ENCODE measurements around the gene C1orf122. TPM values are rescaled to one million over a fixed set of nuclear protein-coding genes. Genes with fewer than 3 reads are reported as not detected.

Gene C1orf122
- total and polyA plus RNA-seq, 2 of the 13 experiments (the other 11 are each of a cell fraction or from before 2014, with no cell fraction given): 18.7 to 40.6 TPM

DNA sequence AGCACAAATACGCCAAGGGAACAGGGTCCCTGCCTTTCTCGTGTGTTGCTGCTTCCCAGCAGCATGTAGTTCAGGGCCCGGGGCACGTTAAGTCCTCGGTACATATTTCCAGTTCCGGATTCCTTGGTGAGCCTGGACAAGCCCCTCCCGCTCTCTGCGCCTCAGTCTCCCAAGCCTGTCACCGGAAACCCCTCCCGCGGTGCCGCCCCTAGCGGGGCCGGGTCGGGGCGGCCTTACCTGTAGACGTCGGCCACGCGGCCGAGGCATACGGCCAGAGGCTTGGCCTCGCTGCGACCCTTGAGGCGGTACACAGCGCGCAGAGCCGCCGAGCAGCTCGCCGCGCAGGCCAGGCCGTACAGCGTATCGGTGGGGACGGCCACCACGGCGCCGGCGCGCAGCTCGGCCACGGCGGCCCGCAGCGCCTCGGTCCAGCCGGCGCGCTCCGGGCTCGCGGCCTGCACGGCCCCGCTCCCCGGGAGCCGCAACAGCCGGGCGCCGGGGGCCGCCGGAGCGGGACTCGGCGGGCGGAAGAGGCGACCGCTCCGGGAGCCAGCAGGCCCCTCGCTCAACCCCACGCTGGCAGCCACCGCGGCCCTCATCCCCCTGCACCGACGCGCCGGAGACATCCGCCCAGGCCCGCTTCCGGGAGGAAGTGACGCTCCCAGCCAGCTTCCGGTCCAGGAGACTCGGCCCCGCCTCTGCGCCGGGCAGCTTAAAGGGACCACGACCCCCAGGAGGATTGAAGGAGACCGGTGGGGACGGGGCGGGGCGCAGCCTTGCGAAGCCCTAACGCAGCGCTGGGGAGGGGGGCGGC is at the start of gene C1orf122, which contains the start of gene YRDC (continued):
- TF ChIP-seq, protein P1, sequence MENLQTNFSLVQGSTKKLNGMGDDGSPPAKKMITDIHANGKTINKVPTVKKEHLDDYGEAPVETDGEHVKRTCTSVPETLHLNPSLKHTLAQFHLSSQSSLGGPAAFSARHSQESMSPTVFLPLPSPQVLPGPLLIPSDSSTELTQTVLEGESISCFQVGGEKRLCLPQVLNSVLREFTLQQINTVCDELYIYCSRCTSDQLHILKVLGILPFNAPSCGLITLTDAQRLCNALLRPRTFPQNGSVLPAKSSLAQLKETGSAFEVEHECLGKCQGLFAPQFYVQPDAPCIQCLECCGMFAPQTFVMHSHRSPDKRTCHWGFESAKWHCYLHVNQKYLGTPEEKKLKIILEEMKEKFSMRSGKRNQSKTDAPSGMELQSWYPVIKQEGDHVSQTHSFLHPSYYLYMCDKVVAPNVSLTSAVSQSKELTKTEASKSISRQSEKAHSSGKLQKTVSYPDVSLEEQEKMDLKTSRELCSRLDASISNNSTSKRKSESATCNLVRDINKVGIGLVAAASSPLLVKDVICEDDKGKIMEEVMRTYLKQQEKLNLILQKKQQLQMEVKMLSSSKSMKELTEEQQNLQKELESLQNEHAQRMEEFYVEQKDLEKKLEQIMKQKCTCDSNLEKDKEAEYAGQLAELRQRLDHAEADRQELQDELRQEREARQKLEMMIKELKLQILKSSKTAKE (CRISPR knock-in tag; IDR thresholded peaks at IDR 0.05; ENCODE audit: borderline replicate concordance): no peak
- TF ChIP-seq, protein P2, sequence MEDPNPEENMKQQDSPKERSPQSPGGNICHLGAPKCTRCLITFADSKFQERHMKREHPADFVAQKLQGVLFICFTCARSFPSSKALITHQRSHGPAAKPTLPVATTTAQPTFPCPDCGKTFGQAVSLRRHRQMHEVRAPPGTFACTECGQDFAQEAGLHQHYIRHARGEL (CRISPR knock-in tag; IDR thresholded peaks at IDR 0.05): no peak
- TF ChIP-seq, protein P3, sequence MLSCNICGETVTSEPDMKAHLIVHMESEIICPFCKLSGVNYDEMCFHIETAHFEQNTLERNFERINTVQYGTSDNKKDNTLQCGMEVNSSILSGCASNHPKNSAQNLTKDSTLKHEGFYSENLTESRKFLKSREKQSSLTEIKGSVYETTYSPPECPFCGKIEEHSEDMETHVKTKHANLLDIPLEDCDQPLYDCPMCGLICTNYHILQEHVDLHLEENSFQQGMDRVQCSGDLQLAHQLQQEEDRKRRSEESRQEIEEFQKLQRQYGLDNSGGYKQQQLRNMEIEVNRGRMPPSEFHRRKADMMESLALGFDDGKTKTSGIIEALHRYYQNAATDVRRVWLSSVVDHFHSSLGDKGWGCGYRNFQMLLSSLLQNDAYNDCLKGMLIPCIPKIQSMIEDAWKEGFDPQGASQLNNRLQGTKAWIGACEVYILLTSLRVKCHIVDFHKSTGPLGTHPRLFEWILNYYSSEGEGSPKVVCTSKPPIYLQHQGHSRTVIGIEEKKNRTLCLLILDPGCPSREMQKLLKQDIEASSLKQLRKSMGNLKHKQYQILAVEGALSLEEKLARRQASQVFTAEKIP (CRISPR knock-in tag; IDR thresholded peaks at IDR 0.05; ENCODE audit: borderline replicate concordance): no peak
- TF ChIP-seq MAZ (IDR thresholded peaks at IDR 0.05; ENCODE audit: borderline replicate concordance, low read depth, low read length) (peak; percentile 95), MAZ (CRISPR knock-in tag; IDR thresholded peaks at IDR 0.05; ENCODE audit: low read depth) (peak; percentile 91; the same call in 1 of the 2 replicates), RNF2 (conservative IDR thresholded peaks at IDR 0.05; ENCODE audit: low read depth) (no peak), SNRNP70 (IDR thresholded peaks at IDR 0.05; ENCODE audit: low read depth, low read length) (no peak), CREB1 (IDR thresholded peaks at IDR 0.05) (peak; percentile 81), CREB1 (CRISPR knock-in tag; IDR thresholded peaks at IDR 0.05) (peak; percentile 95), SAP130 (CRISPR knock-in tag; IDR thresholded peaks at IDR 0.05; ENCODE audit: low read depth) (peak; percentile 78), XBP1 (CRISPR knock-in tag; IDR thresholded peaks at IDR 0.05) (no peak), ZNF619 (CRISPR knock-in tag; IDR thresholded peaks at IDR 0.05) (no peak), GTF2F1 (IDR thresholded peaks at IDR 0.05; ENCODE audit: low read length) (no peak), ARNTL (CRISPR knock-in tag; IDR thresholded peaks at IDR 0.05) (no peak), PHB2 (IDR thresholded peaks at IDR 0.05; ENCODE audit: partially characterized antibody) (no peak), POGZ (CRISPR knock-in tag; IDR thresholded peaks at IDR 0.05) (peak; percentile 23; the same call in 1 of the 2 replicates)
- TF ChIP-seq, protein P4, sequence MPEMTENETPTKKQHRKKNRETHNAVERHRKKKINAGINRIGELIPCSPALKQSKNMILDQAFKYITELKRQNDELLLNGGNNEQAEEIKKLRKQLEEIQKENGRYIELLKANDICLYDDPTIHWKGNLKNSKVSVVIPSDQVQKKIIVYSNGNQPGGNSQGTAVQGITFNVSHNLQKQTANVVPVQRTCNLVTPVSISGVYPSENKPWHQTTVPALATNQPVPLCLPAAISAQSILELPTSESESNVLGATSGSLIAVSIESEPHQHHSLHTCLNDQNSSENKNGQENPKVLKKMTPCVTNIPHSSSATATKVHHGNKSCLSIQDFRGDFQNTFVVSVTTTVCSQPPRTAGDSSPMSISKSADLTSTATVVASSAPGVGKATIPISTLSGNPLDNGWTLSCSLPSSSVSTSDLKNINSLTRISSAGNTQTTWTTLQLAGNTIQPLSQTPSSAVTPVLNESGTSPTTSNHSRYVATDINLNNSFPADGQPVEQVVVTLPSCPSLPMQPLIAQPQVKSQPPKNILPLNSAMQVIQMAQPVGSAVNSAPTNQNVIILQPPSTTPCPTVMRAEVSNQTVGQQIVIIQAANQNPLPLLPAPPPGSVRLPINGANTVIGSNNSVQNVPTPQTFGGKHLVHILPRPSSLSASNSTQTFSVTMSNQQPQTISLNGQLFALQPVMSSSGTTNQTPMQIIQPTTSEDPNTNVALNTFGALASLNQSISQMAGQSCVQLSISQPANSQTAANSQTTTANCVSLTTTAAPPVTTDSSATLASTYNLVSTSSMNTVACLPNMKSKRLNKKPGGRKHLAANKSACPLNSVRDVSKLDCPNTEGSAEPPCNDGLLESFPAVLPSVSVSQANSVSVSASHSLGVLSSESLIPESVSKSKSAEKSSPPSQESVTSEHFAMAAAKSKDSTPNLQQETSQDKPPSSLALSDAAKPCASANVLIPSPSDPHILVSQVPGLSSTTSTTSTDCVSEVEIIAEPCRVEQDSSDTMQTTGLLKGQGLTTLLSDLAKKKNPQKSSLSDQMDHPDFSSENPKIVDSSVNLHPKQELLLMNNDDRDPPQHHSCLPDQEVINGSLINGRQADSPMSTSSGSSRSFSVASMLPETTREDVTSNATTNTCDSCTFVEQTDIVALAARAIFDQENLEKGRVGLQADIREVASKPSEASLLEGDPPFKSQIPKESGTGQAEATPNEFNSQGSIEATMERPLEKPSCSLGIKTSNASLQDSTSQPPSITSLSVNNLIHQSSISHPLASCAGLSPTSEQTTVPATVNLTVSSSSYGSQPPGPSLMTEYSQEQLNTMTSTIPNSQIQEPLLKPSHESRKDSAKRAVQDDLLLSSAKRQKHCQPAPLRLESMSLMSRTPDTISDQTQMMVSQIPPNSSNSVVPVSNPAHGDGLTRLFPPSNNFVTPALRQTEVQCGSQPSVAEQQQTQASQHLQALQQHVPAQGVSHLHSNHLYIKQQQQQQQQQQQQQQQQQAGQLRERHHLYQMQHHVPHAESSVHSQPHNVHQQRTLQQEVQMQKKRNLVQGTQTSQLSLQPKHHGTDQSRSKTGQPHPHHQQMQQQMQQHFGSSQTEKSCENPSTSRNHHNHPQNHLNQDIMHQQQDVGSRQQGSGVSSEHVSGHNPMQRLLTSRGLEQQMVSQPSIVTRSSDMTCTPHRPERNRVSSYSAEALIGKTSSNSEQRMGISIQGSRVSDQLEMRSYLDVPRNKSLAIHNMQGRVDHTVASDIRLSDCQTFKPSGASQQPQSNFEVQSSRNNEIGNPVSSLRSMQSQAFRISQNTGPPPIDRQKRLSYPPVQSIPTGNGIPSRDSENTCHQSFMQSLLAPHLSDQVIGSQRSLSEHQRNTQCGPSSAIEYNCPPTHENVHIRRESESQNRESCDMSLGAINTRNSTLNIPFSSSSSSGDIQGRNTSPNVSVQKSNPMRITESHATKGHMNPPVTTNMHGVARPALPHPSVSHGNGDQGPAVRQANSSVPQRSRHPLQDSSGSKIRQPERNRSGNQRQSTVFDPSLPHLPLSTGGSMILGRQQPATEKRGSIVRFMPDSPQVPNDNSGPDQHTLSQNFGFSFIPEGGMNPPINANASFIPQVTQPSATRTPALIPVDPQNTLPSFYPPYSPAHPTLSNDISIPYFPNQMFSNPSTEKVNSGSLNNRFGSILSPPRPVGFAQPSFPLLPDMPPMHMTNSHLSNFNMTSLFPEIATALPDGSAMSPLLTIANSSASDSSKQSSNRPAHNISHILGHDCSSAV (CRISPR knock-in tag; IDR thresholded peaks at IDR 0.05; ENCODE audit: borderline replicate concordance): no peak
